GM12891 (cell line): Measurements from ENCODE around the gene KIAA0319L.

Source experiments
- PAX5 ChIP-seq: IDR thresholded peaks from 2 replicates; pipeline ENCODE4 v1.6.1; 2011; ENCODE audit warnings: low read length, moderate library complexity, mild to moderate bottlenecking; ENCODE audit not compliant: insufficient read depth, severe bottlenecking
- POLR2A ChIP-seq: IDR thresholded peaks from 2 replicates; pipeline ENCODE4 v1.6.1; 2011; ENCODE audit warnings: low read depth, low read length, control low read depth
- POLR2AphosphoS5 ChIP-seq: IDR thresholded peaks from 2 replicates; pipeline ENCODE4 v1.6.1; 2011; ENCODE audit warnings: low read depth, low read length, control low read depth
- POU2F2 ChIP-seq: IDR thresholded peaks from 2 replicates; pipeline ENCODE4 v1.6.1; 2011; ENCODE audit warnings: low read depth, mild to moderate bottlenecking, control low read depth, low read length, moderate library complexity
- SPI1 ChIP-seq: IDR thresholded peaks from 2 replicates; pipeline ENCODE4 v1.6.1; 2011; ENCODE audit warnings: low read depth, low read length, control low read depth
- TAF1 ChIP-seq: IDR thresholded peaks from 2 replicates; pipeline ENCODE4 v1.6.1; 2011; ENCODE audit warnings: low read depth, low read length, control low read depth

DNA sequence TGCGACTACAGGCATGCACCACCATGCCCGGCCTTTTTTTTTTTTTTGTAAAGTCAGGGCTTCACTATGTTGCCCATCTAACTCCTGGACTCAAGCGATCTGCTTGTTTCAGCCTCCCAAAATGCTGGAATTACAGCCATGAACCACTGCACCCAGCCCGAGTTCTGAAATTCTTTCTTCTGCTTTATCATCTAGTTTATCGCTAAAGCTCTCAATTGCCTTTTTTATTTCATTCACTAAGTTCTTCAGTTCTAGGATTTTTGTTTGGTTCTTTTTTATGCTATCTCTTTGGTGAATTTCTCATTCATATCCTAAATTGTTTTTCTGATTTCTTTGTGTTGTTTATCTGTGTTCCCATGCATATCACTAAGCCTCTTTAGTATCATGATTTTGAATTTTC lies 27.0 kb downstream of the KIAA0319L start:
- no peak for TF ChIP-seq POLR2AphosphoS5
- no peak for TF ChIP-seq TAF1
- no peak for TF ChIP-seq POLR2A
- TF ChIP-seq SPI1 = no peak
- TF ChIP-seq POU2F2 = no peak
- TF ChIP-seq PAX5 = no peak
